Measurements from ENCODE around the gene DCAF12. TPM values are rescaled to one million over a fixed set of nuclear protein-coding genes. Genes with fewer than 3 reads are reported as not detected.
"Not testable (repeated sequence)": the region's sequence is repeated elsewhere in the genome, so short reads cannot be mapped to it uniquely, and the experiment has no call there.

DCAF12 gene
- total and polyA plus RNA-seq, 2 donors: 18.4 to 23.8 TPM

DNA sequence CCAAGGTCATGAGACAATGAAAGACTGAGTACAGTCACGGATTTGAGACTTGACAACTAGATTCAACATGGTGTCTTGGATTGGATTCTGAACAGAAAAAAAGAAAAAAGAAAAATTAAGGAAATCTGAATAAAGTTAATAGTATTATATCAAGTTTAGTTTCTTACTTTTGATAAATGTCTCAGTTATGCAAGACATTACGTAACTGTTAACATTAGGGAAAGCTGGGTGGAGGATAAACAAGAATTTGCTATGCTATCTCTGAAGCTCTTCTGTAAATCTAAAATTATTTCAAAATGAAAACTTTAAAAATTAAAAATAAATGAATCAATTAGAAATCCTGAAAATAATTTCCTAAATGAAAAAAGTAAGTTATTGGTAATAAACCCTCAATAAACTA lies 14.4 kb upstream of the DCAF12 start:
- no peak overlapping the region for H3K27ac ChIP-seq (ENCODE audit: low read depth)
- DNase-seq (ENCODE audit: extremely low spot score): no peak
- no peaks in the 10 kb centered on the region for H3K4me1 ChIP-seq (ENCODE audit: insufficient read depth)
- H3K4me3 ChIP-seq (ENCODE audit: low read depth, low read length): no peak overlapping the region
- 64% methylated on average over 2 of the region's 2 CpGs for WGBS
- no peaks in the 10 kb centered on the region for H3K36me3 ChIP-seq (ENCODE audit: insufficient read depth)

DNA sequence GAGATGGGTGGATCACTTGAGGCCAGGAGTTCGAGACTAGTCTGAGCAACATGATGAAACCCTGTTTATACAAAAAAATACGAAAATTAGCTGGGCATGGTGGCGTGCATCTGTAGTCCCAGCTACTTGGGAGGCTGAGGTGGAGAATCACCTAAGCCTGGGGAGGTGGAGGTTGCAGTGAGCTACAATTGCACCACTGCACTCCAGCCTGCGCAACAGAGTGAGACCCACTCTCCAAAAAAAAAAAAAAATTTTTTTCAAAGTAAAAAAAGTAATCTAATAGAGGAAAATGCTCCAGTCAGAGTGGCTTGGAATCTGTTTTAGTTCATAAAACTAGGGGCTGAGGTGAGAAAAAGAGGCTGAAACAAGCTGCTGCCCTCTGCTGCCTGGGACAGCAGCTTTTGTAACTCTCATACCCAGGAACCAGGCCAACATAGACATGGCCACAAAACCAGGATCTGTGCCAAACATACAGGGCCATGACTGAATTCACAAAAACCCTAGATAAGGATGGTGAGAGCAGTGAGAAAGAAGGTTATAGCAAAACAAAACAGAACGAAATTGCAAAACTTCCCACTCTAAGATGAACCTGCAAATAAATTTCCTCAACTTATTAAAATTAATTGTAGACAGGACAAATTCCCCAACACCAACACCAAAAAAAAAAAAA lies 13.1 kb upstream of the DCAF12 start:
- Histone ChIP-seq H3K4me1 (ENCODE audit: insufficient read depth) (no peaks in the 10 kb centered on the region), H3K36me3 (ENCODE audit: insufficient read depth) (no peaks in the 10 kb centered on the region), H3K27ac (ENCODE audit: low read depth) (no peak overlapping the region), H3K4me3 (ENCODE audit: low read depth, low read length) (no peak overlapping the region)
- DNase-seq (ENCODE audit: extremely low spot score): no peak
- 76% methylated on average over 5 of the region's 5 CpGs for WGBS

DNA sequence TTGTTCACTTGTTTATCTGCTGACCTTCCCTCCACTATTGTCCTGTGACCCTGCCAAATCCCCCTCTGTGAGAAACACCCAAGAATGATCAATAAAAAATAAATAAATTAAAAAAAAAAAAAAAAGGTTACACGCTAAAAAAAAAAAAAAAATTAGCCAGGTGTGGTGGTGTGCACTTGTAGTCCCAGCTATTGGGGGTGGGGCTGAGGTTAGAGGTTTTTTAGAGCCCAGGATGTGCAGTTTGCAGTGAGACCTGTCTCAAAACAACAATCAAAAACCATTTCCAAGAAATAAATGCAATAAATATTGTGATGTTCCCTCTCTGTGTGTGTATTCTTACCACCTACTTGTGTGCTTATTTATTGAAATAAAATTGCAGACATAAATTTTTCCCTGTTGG lies 12.1 kb upstream of the DCAF12 start:
- DNase-seq (ENCODE audit: extremely low spot score); H3K36me3 ChIP-seq (ENCODE audit: insufficient read depth); H3K27ac ChIP-seq (ENCODE audit: low read depth); H3K4me3 ChIP-seq (ENCODE audit: low read depth, low read length); H3K4me1 ChIP-seq (ENCODE audit: insufficient read depth): not testable (repeated sequence)
- 77% methylated on average over 1 of the region's 1 CpG for WGBS

DNA sequence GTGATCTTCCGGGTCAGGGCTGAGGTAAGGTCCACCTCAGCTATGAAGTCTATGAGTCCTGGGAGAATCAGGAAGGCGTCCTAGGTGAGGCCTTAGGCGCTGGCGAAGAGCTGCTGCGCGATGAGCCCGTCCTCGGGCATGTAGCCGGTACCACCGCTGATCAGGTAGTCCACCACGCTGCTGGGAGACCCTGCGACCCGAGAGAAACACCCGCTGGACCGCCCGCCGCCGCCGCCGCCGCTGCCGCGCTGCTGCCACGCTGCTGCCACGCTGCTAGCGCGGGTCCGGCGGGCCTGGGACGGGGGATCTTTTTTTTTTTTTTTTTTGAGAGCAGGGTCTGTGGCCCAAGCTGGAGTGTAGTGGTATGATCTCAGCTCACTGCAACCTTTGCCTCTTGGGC lies 8.0 kb upstream of the DCAF12 start:
- Histone ChIP-seq H3K27ac (ENCODE audit: low read depth) (no peak overlapping the region), H3K4me1 (ENCODE audit: insufficient read depth) (no peaks in the 10 kb centered on the region), H3K4me3 (ENCODE audit: low read depth, low read length) (no peak overlapping the region), H3K36me3 (ENCODE audit: insufficient read depth) (no peaks in the 10 kb centered on the region)
- no peak for DNase-seq (ENCODE audit: extremely low spot score)
- 95% methylated on average over 30 of the region's 30 CpGs for WGBS

DNA sequence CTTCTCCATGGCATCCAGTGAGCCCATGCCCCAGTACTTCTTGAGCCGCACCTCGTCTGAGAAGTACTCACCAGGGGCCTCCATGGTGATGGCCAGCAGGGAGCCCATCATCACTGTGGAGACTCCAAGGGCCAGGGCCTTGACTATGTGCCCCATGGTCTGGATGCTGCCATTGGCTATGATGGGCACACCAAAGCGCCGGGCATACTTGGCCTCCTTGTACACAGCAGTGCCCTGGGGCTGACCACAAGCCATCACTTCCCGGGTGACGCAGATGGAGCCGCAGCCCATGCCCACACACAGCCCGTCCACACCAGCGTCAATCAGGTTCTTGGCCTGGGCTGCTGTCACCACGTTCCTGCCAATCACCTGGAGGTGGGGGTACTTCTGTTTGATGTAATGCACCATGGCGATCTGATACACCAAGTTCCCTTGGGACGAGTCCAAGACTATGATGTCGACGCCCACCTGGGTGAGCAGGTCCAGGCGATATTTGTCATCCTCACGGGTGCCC lies 7.0 kb upstream of the DCAF12 start:
- Histone ChIP-seq H3K4me3 (ENCODE audit: low read depth, low read length) (no peak overlapping the region), H3K4me1 (ENCODE audit: insufficient read depth) (no peaks in the 10 kb centered on the region), H3K36me3 (ENCODE audit: insufficient read depth) (no peaks in the 10 kb centered on the region), H3K27ac (ENCODE audit: low read depth) (no peak overlapping the region)
- 95% methylated on average over 16 of the region's 16 CpGs for WGBS
- DNase-seq (ENCODE audit: extremely low spot score): no peak

DNA sequence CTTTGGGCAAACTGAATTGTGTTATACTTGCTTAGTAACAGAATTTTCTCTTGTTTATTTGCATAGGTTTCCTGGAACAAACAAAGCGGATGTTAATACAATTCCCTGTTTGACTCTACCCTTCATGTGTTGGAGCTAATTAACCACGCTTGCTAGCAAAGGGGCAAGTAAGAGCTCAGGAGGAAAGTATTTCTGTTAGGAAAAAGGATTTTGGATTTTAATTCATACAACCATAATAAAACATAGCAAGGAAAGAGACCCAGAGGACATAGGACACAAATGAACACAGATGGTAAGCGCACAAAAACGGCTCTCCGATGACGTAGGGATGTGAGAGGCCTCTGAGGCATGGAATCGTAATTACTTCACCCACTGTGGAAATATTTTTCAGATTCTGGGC lies 5.1 kb upstream of the DCAF12 start:
- 93% methylated on average over 7 of the region's 7 CpGs for WGBS
- Histone ChIP-seq H3K4me1 (ENCODE audit: insufficient read depth) (no peaks in the 10 kb centered on the region), H3K4me3 (ENCODE audit: low read depth, low read length) (no peak overlapping the region), H3K36me3 (ENCODE audit: insufficient read depth) (no peaks in the 10 kb centered on the region), H3K27ac (ENCODE audit: low read depth) (no peak overlapping the region)
- DNase-seq (ENCODE audit: extremely low spot score): no peak

DNA sequence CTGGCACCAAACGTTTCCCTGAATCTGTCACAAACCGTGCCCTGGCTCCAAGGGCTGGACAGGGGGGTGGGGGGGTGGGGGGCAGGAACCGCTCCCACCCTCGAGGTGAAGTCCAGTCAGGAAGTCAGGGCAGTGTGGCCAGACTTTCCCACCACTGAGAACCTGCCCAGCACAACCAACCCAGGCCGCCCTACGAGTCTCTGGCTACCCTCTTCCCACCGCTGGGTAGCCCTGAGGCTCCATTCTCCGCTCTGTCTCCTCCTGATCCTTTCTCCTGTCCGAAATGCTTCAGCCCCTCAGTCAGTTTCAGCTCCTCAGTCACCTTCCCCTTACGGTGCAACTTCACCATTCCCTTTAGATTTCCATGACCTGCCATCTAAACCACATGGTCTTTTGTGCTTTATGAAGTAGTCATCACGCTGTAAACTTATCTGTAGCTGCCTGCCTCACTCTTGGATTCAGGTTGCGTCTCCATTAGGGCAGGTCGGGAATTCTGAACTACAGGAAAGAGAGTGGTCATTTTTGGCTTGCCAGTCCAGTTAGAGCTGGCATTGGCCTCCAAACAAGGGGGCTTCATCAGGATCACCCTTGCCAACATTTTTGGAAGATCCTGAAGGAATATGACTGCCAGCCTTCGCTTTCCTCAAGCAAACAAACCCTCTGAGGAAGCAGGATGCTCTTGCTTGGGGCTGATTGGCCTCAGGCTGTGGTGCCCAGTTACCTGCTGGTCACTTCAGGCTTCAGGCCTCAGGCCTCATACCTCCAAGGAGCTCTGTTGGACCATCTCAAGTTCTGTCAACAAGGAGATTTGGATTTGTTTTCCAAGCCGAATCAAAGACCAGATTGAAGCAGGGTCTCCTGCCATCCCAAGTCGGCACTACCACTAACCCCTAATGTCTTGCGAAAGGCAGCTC lies 794 bp upstream of the DCAF12 start:
- H3K27ac ChIP-seq (ENCODE audit: low read depth): peak overlapping the region; percentile 96
- 70% methylated on average over 17 of the region's 17 CpGs for WGBS
- no peak for DNase-seq (ENCODE audit: extremely low spot score)
- no peaks in the 10 kb centered on the region for H3K4me1 ChIP-seq (ENCODE audit: insufficient read depth)
- H3K4me3 ChIP-seq (ENCODE audit: low read depth, low read length): peak overlapping the region; percentile 73
- H3K36me3 ChIP-seq (ENCODE audit: insufficient read depth): no peaks in the 10 kb centered on the region

DNA sequence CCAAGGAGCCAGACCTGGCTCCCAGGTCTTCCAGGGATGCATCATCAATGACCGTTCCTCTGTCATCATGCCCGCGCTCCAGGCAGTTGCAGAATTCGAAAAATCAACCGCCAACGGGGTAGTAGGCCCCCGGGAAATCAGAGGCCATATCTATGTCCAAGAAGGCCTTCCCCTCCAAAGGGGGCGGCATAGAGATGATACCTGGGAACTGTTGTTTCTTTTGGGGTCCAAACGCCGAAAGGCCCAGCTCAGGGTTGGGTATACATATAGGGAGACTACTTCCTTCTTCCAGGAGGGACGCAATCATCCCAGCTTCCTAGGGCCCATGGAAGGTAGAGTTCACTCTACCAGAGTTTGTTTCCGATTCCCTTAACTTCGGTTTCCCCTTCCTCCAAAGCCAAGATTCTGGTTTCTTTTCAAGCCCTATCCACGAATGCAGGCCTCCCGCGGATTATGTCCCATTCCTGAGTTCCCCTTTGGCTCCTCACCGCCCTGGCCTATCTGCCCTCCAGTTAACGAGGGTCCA lies 754 bp downstream of the DCAF12 start:
- Histone ChIP-seq H3K36me3 (ENCODE audit: insufficient read depth) (no peaks in the 10 kb centered on the region), H3K4me1 (ENCODE audit: insufficient read depth) (peaks cover 1% of the 10 kb centered on the region), H3K27ac (ENCODE audit: low read depth) (no peak overlapping the region), H3K4me3 (ENCODE audit: low read depth, low read length) (peak overlapping the region; percentile 73)
- DNase-seq (ENCODE audit: extremely low spot score): no peak
- WGBS: 2% methylated on average over 18 of the region's 18 CpGs

DNA sequence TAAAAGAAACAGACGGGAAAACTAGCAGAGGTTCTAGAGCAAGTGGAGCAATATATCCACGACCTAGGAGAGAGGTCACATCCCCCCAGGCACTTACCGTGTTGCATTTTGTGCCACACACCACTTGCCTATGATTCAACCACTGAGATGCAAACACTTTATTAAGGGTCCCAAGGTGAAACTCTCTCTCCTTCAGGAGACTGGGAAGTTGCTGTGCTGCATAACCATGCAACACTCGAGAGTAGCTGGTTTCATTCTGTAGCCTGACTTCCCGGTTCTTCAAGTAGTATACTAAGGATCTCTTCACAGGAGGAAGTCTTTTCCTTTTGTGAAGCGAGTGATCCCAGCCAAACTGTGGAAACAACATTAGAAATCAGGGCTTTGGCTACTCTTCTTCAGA lies 1.6 kb downstream of the DCAF12 start:
- Histone ChIP-seq H3K4me3 (ENCODE audit: low read depth, low read length) (peak overlapping the region; percentile 73), H3K27ac (ENCODE audit: low read depth) (no peak overlapping the region), H3K36me3 (ENCODE audit: insufficient read depth) (no peaks in the 10 kb centered on the region), H3K4me1 (ENCODE audit: insufficient read depth) (peaks cover 1% of the 10 kb centered on the region)
- 42% methylated on average over 6 of the region's 6 CpGs for WGBS
- no peak for DNase-seq (ENCODE audit: extremely low spot score)

DNA sequence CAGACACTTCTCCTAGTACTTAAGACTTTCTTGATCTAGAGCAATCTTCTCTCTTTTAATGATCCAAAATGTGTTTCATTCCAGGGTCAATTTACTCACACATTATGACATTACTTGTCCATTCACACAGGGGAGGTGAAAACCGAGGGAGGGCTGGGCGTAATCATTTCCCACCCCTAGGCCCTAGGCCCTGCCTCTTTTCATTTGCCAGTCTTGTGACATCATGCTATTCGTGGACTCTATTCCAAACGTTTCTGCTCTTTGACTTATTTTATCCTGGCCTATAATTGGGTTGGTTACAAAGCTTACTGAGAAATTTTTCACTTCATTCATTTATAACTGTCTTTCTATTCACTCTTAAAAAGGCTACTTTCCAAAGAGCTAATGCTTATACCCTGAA lies 2.4 kb downstream of the DCAF12 start:
- Histone ChIP-seq H3K4me3 (ENCODE audit: low read depth, low read length) (no peak overlapping the region), H3K36me3 (ENCODE audit: insufficient read depth) (peaks cover 2% of the 10 kb centered on the region), H3K4me1 (ENCODE audit: insufficient read depth) (peaks cover 1% of the 10 kb centered on the region), H3K27ac (ENCODE audit: low read depth) (no peak overlapping the region)
- DNase-seq (ENCODE audit: extremely low spot score): no peak
- 57% methylated on average over 4 of the region's 4 CpGs for WGBS

DNA sequence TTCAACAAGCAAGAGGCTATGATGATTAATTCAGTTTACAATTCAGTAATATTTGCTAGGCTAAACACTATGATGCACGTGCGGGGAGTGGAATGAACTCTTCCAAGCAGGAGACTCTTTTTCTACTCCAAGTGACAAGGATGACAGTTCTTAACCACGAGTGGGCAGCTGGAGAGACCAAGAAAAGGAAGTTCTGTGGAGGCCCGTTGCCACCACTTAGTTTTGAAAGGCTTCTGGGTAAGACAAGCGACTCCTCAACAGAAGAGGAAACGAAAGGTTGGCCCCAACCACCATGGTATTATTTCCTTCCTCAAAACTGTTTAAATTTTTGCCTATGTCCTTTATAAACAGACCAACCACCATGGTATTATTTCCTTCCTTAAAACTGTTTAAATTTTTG lies 2.8 kb downstream of the DCAF12 start:
- Histone ChIP-seq H3K36me3 (ENCODE audit: insufficient read depth) (peaks cover 2% of the 10 kb centered on the region), H3K4me1 (ENCODE audit: insufficient read depth) (peaks cover 1% of the 10 kb centered on the region), H3K4me3 (ENCODE audit: low read depth, low read length) (no peak overlapping the region), H3K27ac (ENCODE audit: low read depth) (no peak overlapping the region)
- no peak for DNase-seq (ENCODE audit: extremely low spot score)
- WGBS: 67% methylated on average over 6 of the region's 6 CpGs

DNA sequence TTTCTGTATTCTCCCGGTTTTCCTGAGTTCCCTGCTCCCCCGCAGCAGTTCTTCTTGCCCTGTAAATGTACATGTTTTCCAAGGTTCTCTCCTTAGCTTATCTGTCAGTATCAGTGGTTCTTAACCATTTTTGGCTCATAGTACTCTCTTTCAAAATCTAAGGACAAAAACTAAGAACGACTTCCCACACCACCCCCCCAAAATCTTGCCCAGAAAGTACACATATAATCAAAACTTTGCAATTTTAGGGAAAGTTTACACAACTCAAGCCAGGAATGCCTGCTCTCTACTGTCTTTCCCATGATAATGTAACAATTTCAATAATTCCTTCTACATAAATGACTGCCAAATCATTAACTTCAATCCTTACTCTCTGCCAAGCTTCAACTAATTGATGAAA lies 4.5 kb downstream of the DCAF12 start:
- H3K36me3 ChIP-seq (ENCODE audit: insufficient read depth): peaks cover 6% of the 10 kb centered on the region

DNA sequence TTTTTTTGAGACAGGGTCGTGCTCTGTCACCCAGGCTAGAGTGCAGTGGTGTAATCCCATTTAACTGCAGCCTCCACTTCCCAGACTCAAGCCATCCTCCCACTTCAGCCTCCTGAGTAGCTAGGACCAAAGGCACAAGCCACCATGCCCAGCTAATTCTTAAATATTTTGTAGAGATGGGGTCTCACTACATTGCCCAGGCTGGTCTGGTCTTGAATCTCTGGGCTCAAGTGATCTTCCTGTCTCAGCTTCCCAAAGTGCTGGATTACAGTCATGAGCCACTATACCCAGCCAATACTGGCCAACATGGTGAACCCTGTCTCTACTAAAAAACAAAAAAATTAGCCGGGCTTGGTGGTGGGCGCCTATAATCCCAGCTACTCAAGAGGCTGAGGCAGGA lies 6.8 kb downstream of the DCAF12 start:
- 91% methylated on average over 3 of the region's 3 CpGs for WGBS
- DNase-seq (ENCODE audit: extremely low spot score): no peak
- no peak overlapping the region for H3K4me3 ChIP-seq (ENCODE audit: low read depth, low read length)
- no peak overlapping the region for H3K27ac ChIP-seq (ENCODE audit: low read depth)
- peaks cover 1% of the 10 kb centered on the region for H3K4me1 ChIP-seq (ENCODE audit: insufficient read depth)
- peaks cover 10% of the 10 kb centered on the region for H3K36me3 ChIP-seq (ENCODE audit: insufficient read depth)

More for the DNA sequence above, 4.5 kb downstream of the DCAF12 start:
- WGBS: 56% methylated on average over 3 of the region's 3 CpGs
- H3K4me1 ChIP-seq (ENCODE audit: insufficient read depth): peaks cover 1% of the 10 kb centered on the region
- no peak for DNase-seq (ENCODE audit: extremely low spot score)
- H3K4me3 ChIP-seq (ENCODE audit: low read depth, low read length): no peak overlapping the region
- no peak overlapping the region for H3K27ac ChIP-seq (ENCODE audit: low read depth)

DNA sequence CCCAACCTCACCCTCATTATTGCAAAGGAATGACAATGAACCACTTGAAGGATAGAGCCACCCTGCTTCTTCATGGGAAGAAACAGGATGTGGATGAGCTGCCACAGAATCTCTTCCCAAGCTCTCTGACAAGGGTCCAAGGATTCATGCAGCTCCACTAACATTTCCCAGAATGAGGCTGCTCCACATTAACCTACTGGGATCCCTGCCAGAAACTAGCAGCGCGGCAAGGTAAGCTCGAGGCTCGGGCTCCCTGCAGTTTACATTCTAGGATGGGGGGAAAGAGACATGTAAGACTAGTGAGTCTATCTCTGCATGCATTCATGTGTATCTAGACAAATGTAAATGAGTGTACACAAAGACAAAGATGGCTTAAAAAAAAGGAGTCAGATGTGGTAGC lies 12.1 kb downstream of the DCAF12 start:
- no peak for DNase-seq (ENCODE audit: extremely low spot score)
- Histone ChIP-seq H3K4me3 (ENCODE audit: low read depth, low read length) (no peak overlapping the region), H3K36me3 (ENCODE audit: insufficient read depth) (peaks cover 9% of the 10 kb centered on the region), H3K4me1 (ENCODE audit: insufficient read depth) (no peaks in the 10 kb centered on the region), H3K27ac (ENCODE audit: low read depth) (no peak overlapping the region)
- WGBS: 52% methylated on average over 4 of the region's 4 CpGs

Data from urinary bladder (tissue), 4 donors.